ENCODE results near the gene MYDGF. TPM values are rescaled to one million over a fixed set of nuclear protein-coding genes. Genes with fewer than 3 reads are reported as not detected.
A peak's percentile ranks its signal among the peaks of the same experiment; 100 is the strongest.

The MYDGF gene
- polyA plus RNA-seq, 1 donor from 2014 or later, result 73.2 TPM

GRCh38 chr19:4636761-4637160 is 33.4 kb downstream of the MYDGF start:
- TF ChIP-seq CTCF (IDR thresholded peaks at IDR 0.05; ENCODE audit: poor library complexity, severe bottlenecking), result no peak
- TF ChIP-seq SMC3 (conservative IDR thresholded peaks at IDR 0.05; ENCODE audit: poor library complexity), result no peak
- TF ChIP-seq EZH2 (IDR thresholded peaks at IDR 0.05; ENCODE audit: borderline replicate concordance, insufficient read depth, low read length, poor library complexity, severe bottlenecking), result no peak
- no peak for TF ChIP-seq RAD21 (conservative IDR thresholded peaks at IDR 0.05)
- no peak for TF ChIP-seq EP300 (conservative IDR thresholded peaks at IDR 0.05; ENCODE audit: poor library complexity, severe bottlenecking)
- TF ChIP-seq TAF1 (IDR thresholded peaks at IDR 0.05; ENCODE audit: low read depth), result no peak
- TF ChIP-seq MXI1 (conservative IDR thresholded peaks at IDR 0.05; ENCODE audit: poor library complexity, severe bottlenecking), result no peak
- TF ChIP-seq POLR2AphosphoS5 (IDR thresholded peaks at IDR 0.05), result no peak
- TF ChIP-seq REST (IDR thresholded peaks at IDR 0.05; ENCODE audit: borderline replicate concordance), result no peak
- Histone ChIP-seq H3K4me3 (ENCODE audit: low read length) (no peak overlapping the region), H3K9me3 (ENCODE audit: low read length) (no peaks in the 10 kb centered on the region), H3K36me3 (ENCODE audit: insufficient read depth, low read length) (no peaks in the 10 kb centered on the region), H3K9me2 (ENCODE audit: insufficient read depth, low read length) (no peaks in the 10 kb centered on the region), H2AFZ (ENCODE audit: low read depth, low read length) (no peak overlapping the region), H3K9ac (ENCODE audit: low read length) (no peak overlapping the region), H3K79me2 (replicated peaks; ENCODE audit: insufficient read depth, low read length) (no peaks in the 10 kb centered on the region), H4K20me1 (ENCODE audit: insufficient read depth) (no peaks in the 10 kb centered on the region), H3K4me2 (ENCODE audit: low read length) (no peak overlapping the region), H3F3A (ENCODE audit: insufficient read depth, low read length, poor library complexity, severe bottlenecking) (no peaks in the 10 kb centered on the region), H3K27ac (ENCODE audit: low read length) (no peak overlapping the region), H3K27me3 (ENCODE audit: insufficient read depth, low read depth, low read length) (peaks cover 8% of the 10 kb centered on the region)

GRCh38 chr19:4636151-4636717 is 33.9 kb downstream of the MYDGF start:
- Histone ChIP-seq H3K79me2 (replicated peaks; ENCODE audit: insufficient read depth, low read length) (no peaks in the 10 kb centered on the region), H3K9me2 (ENCODE audit: insufficient read depth, low read length) (no peaks in the 10 kb centered on the region), H3K4me2 (ENCODE audit: low read length) (no peak overlapping the region), H3F3A (ENCODE audit: insufficient read depth, low read length, poor library complexity, severe bottlenecking) (no peaks in the 10 kb centered on the region), H3K9me3 (ENCODE audit: low read length) (no peaks in the 10 kb centered on the region), H3K9ac (ENCODE audit: low read length) (peak overlapping the region; percentile 55), H3K27me3 (ENCODE audit: insufficient read depth, low read depth, low read length) (peaks cover 8% of the 10 kb centered on the region), H2AFZ (ENCODE audit: low read depth, low read length) (peak overlapping the region; percentile 8), H4K20me1 (ENCODE audit: insufficient read depth) (no peaks in the 10 kb centered on the region), H3K36me3 (ENCODE audit: insufficient read depth, low read length) (no peaks in the 10 kb centered on the region), H3K27ac (ENCODE audit: low read length) (no peak overlapping the region), H3K4me3 (ENCODE audit: low read length) (peak overlapping the region; percentile 63)
- TF ChIP-seq REST (IDR thresholded peaks at IDR 0.05; ENCODE audit: borderline replicate concordance), result no peak
- TF ChIP-seq POLR2AphosphoS5 (IDR thresholded peaks at IDR 0.05), result no peak
- TF ChIP-seq MXI1 (conservative IDR thresholded peaks at IDR 0.05; ENCODE audit: poor library complexity, severe bottlenecking), result peak; percentile 33
- no peak for TF ChIP-seq EZH2 (IDR thresholded peaks at IDR 0.05; ENCODE audit: borderline replicate concordance, insufficient read depth, low read length, poor library complexity, severe bottlenecking)
- TF ChIP-seq RAD21 (conservative IDR thresholded peaks at IDR 0.05), result peak; percentile 93
- no peak for TF ChIP-seq EP300 (conservative IDR thresholded peaks at IDR 0.05; ENCODE audit: poor library complexity, severe bottlenecking)
- peak; percentile 92 for TF ChIP-seq CTCF (IDR thresholded peaks at IDR 0.05; ENCODE audit: poor library complexity, severe bottlenecking)
- no peak for TF ChIP-seq TAF1 (IDR thresholded peaks at IDR 0.05; ENCODE audit: low read depth)
- peak; percentile 88 for TF ChIP-seq SMC3 (conservative IDR thresholded peaks at IDR 0.05; ENCODE audit: poor library complexity)
